Activated naive CD8-positive, alpha-beta T cell treated with anti-CD3 and anti-CD28 coated beads, Interleukin-2, amount 50 U/mL, for 16 hours (primary cell): ENCODE measurements around the gene SCMH1.

Source experiments
- DNase-seq: peaks from one replicate; pipeline ENCODE4 v3.0.0-alpha.2; 2020; ENCODE audit warnings: low read depth, low spot score

SCMH1 gene

GRCh38 chr1:41025979-41026819 lies 215.9 kb downstream of the SCMH1 start:
- DNase-seq, result no peak

DNA sequence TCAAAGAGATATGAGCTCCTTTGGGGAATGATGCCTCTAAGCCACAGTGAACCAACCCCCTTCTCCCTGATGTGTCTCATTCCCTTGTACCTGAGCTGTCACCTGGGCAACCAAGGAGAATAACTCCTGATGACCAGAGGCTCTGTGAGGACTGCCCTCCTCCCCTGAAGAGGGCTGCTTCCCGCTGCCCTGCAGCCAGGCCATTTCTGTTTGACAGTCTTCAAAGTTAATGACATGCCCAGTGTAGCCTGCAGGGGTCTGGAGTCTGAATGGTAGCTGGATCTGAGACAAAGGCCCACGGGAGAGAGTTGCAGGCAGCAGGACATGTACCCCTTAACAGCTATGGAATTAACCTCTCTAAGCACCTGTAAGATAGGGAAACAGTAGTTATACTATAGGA lies 217.2 kb downstream of the SCMH1 start:
- no peak for DNase-seq

DNA sequence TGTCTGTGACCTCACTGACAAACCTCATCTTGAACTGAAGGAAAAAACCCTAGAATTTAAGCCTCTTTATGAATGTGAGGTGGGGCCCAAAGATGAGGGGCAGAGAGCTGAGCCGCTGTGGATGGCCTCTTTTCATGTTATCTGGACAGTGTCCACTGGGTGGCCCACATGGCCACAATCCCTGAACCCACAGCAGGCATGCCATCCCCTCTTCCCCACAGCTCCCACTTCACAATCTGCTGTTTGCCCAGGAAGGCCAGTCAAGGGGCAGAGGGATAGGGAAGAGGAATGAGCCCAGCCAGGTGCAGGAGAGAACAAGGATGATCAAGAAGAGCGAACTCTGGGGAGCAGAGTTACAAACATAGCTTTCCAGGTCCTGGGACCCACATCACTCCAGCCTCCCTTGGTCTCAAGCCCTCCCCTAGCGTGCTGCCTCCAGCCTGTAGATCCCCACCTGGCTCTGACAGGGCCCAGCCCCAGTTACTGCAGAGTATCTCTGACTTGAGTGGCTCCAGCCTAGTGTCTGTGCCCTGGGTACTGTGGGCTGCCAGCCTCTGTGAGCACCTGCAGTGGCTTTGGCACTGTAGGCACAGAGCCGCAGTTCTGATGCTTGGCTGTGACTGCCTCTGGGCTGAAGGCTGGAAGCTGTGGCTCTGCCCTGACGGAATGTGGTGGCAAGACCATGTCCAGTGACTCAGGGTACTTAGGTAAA lies 218.7 kb downstream of the SCMH1 start:
- no peak for DNase-seq

GRCh38 chr1:41022424-41022823 lies 219.7 kb downstream of the SCMH1 start:
- no peak for DNase-seq

GRCh38 chr1:41021526-41022308 lies 220.4 kb downstream of the SCMH1 start, which contains the start of gene SLFNL1:
Gene SLFNL1 (minus strand): TSS chr1:41021725. CDS start chr1:41020660, 1,065 bp downstream.
- no peak for DNase-seq

DNA sequence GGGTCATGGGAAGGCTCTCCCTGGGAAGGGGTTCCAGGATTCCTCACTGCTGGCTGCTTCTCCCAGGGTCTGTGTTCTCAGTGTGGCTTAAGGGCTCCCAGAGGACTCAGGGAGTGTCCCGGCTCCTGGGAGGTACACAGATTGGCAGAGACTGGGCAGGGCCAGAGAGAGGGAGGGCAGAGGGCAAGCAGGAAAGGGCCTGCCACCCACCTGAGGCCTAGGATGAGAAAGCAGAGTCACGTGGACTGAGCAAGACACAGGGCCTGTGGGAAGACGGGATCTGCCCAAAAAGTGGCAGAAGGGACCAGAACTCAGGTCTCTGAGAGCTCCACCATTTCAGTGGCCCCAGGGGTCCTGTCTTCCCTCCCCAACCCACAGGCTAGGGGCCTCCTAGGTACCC lies 221.5 kb downstream of the SCMH1 start:
- DNase-seq, result no peak

DNA sequence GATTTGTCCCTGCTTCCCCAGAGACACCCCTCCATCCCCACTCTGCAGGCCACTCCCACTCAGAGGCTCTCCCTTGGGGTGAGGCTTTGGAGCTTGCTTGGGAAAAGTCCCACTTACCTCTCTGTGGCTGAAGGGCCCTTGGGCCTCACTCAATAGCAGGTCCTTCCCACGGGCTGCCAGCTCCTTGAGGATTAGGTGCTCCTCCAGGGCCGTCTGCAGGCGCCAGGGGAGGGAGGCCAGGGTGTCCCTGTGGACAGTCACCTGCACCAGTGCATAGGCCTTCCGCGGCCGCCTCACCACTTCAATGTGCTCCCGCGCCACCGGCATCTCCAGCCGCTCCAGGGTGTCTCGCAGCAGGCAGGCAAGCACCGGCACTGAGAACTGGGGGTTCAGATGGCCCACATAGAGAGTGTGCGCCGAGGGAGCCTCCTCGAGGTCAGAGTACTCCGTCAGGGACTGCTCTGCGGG lies 222.0 kb downstream of the SCMH1 start:
- DNase-seq, result no peak

- DNase-seq, result no peak
These were observed 222.8 kb downstream of the SCMH1 start for GRCh38 chr1:41019353-41019745.

DNA sequence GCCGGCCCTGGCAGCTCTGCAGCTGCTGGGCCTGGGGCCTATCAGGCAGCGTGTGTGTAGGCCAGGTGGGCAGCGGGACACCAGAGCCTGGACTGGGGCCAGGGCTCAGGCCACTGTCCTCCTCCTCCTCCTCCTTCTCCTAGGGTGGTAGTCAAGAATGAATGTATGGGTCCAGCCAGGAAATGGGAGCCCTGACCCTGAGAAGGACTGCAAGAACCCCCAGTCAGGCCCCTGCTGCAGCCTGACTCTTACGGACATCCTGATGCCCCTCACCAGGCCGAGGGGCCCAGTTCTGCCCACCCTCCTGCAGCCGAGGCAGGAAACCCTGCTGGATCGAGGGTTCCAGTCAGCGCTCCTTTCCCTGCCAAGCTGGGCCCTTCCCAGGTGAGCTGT lies 224.1 kb downstream of the SCMH1 start:
- DNase-seq, result no peak

GRCh38 chr1:41017141-41018017 lies 224.7 kb downstream of the SCMH1 start:
- no peak for DNase-seq

- no peak for DNase-seq
These were observed 226.1 kb downstream of the SCMH1 start for GRCh38 chr1:41015897-41016470.

GRCh38 chr1:41015281-41015896 lies 226.7 kb downstream of the SCMH1 start:
- DNase-seq, result no peak

GRCh38 chr1:41014871-41015270 lies 227.2 kb downstream of the SCMH1 start:
- DNase-seq, result no peak

- no peak for DNase-seq
These were observed 228.3 kb downstream of the SCMH1 start for GRCh38 chr1:41013796-41014195.

GRCh38 chr1:41013024-41013423 lies 229.1 kb downstream of the SCMH1 start:
- no peak for DNase-seq

GRCh38 chr1:41010345-41010744 lies 231.8 kb downstream of the SCMH1 start:
- no peak for DNase-seq

GRCh38 chr1:41009466-41009865 lies 232.6 kb downstream of the SCMH1 start:
- no peak for DNase-seq

GRCh38 chr1:41006942-41007865 lies 234.9 kb downstream of the SCMH1 start:
- no peak for DNase-seq

GRCh38 chr1:41005876-41006275 lies 236.2 kb downstream of the SCMH1 start:
- no peak for DNase-seq
